Mesodermal cell (in vitro differentiated cells): ENCODE measurements around the gene BRPF1.

Experiments used
- H3K27ac ChIP-seq: 2 replicates; pipeline ENCODE4 v1.7.0; 2013; ENCODE audit warnings: mild to moderate bottlenecking, low read depth, low read length, moderate library complexity; ENCODE audit not compliant: severe bottlenecking
- H3K36me3 ChIP-seq: 2 replicates; pipeline ENCODE4 v1.7.1; 2013; ENCODE audit warnings: mild to moderate bottlenecking, low read length, moderate library complexity; ENCODE audit not compliant: control insufficient read depth, insufficient read depth
- H3K4me1 ChIP-seq: one replicate; pipeline ENCODE4 v1.7.1; 2013; ENCODE audit warnings: mild to moderate bottlenecking, low read length; ENCODE audit not compliant: insufficient read depth, control insufficient read depth, poor library complexity, severe bottlenecking
- H3K4me3 ChIP-seq: 2 replicates; pipeline ENCODE4 v1.7.0; 2013; ENCODE audit warnings: low read length, control low read depth, mild to moderate bottlenecking; ENCODE audit not compliant: insufficient read depth, poor library complexity, severe bottlenecking; ENCODE audit errors: extremely low read depth
- H3K9me3 ChIP-seq: 2 replicates; pipeline ENCODE4 v1.7.1; 2013; ENCODE audit warnings: mild to moderate bottlenecking, low read length, moderate library complexity; ENCODE audit not compliant: control insufficient read depth
- WGBS, 2 experiments: methylation state at CpG; one replicate each; pipeline ENCODE4 v1.1.5; 2013; ENCODE audit warnings: missing lambda C conversion rate in 2 of 2; ENCODE audit not compliant: insufficient coverage in 2 of 2; 5-methylcytosine and 5-hydroxymethylcytosine counted together

BRPF1 gene

GRCh38 chr3:9750556-9751411 lies 19.2 kb downstream of the BRPF1 start:
- peak overlapping the region; percentile 72 for H3K4me3 ChIP-seq
- 66 to 78% methylated on average over 12 to 17 of the region's 17 CpGs for WGBS, 2 experiments
- peaks cover 14% of the 10 kb centered on the region for H3K4me1 ChIP-seq
- H3K9me3 ChIP-seq, result no peaks in the 10 kb centered on the region
- H3K36me3 ChIP-seq, result peaks cover 67% of the 10 kb centered on the region
- H3K27ac ChIP-seq, result peak overlapping the region; percentile 92

- peak overlapping the region; percentile 36 for H3K27ac ChIP-seq
- WGBS, 2 experiments, result 95 to 96% methylated on average over 6 to 7 of the region's 8 CpGs
- H3K9me3 ChIP-seq, result no peaks in the 10 kb centered on the region
These were observed 23.1 kb downstream of the BRPF1 start for GRCh38 chr3:9754678-9755077.

DNA sequence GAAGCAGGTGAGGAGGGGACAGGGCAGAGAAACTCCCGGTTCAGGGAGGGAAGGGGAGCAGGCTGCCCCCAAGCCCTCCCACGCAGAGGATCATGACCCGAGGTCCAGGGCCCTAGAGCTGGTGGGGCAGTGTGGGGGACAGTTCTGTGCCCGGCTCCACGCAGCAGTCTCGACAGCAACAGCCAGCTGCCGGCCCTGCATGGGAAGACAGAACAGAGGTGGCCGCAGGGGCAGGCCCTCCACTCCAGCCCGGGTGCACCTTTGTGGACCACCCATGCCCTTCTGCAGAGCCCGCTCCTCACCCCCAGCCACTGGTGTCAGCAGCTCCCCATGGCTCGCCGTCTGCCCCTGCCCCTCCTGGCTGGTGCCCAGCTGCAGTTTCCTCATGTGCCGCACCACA lies 25.9 kb downstream of the BRPF1 start:
- 93 to 97% methylated on average over 9 of the region's 13 CpGs for WGBS, 2 experiments
- Histone ChIP-seq H3K4me1 (peaks cover 4% of the 10 kb centered on the region), H3K9me3 (no peaks in the 10 kb centered on the region), H3K27ac (no peak overlapping the region), H3K36me3 (peaks cover 76% of the 10 kb centered on the region), H3K4me3 (no peak overlapping the region)

More at GRCh38 chr3:9754678-9755077, 23.1 kb downstream of the BRPF1 start:
- peaks cover 73% of the 10 kb centered on the region for H3K36me3 ChIP-seq
- H3K4me3 ChIP-seq, result no peak overlapping the region
- peaks cover 9% of the 10 kb centered on the region for H3K4me1 ChIP-seq

DNA sequence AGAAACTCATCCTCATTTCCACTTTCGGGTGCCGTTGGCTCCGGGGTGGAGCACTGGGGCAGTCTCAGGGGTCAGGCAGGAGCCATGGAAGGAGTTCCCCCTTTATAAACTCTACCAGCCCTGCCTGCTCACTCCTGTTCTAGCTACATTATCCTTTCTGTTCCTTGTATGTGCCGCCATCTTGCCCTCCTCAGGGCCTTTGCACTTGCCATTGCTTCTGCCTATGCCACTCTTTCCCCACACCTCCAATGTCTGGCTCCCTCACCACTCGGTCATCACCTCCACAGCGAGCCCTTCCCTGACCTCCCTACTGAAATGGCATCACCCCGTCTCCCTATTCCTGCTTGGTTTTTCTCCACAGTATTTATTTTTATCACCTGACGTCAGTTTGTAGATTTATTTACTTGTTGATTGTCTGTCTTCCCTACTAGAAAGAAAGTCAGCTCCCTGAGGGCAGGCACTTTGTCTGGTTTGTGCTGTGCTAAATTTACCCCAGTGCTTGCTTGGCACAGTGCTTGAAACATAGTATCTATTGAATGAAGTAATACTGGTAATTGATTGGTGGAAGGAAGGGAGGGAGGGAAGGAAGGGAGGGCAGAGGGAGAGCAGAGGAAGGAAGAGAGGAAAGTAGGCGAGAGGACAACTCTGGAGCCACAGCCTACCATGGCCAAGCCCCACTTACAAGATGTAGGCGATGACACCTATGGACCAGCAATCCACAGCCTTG lies 29.4 kb downstream of the BRPF1 start:
- 95% methylated on average over 6 to 8 of the region's 10 CpGs for WGBS, 2 experiments
- Histone ChIP-seq H3K9me3 (no peaks in the 10 kb centered on the region), H3K4me3 (no peak overlapping the region), H3K4me1 (no peaks in the 10 kb centered on the region), H3K36me3 (peaks cover 60% of the 10 kb centered on the region), H3K27ac (no peak overlapping the region)

GRCh38 chr3:9761919-9762318 lies 30.4 kb downstream of the BRPF1 start:
- no peak overlapping the region for H3K4me3 ChIP-seq
- peaks cover 50% of the 10 kb centered on the region for H3K36me3 ChIP-seq
- no peaks in the 10 kb centered on the region for H3K4me1 ChIP-seq
- H3K9me3 ChIP-seq, result no peaks in the 10 kb centered on the region
- WGBS, 2 experiments, result 50 to 94% methylated on average over 1 to 5 of the region's 5 CpGs
- no peak overlapping the region for H3K27ac ChIP-seq

DNA sequence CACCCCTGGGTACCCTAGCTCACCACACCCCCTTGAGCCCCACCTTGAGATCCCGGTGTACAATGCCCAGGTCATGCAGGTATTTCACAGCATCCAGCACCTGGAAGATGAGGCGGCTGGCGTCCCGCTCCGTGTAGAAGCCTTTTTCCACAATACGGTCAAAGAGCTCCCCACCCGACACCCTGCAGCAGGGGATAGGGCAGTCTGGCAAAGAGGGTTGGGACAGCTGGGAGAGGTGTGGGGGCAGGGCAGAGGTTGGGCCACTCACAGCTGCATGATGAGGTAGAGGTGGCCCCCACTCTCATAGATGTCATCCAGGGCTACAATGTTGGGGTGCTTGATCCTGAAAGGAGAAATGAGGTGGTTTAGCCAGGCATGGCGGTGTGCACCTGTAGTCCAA lies 31.3 kb downstream of the BRPF1 start:
- Histone ChIP-seq H3K36me3 (peaks cover 40% of the 10 kb centered on the region), H3K4me3 (no peak overlapping the region), H3K4me1 (no peaks in the 10 kb centered on the region), H3K27ac (no peak overlapping the region), H3K9me3 (no peaks in the 10 kb centered on the region)
- 94 to 100% methylated on average over 3 to 7 of the region's 8 CpGs for WGBS, 2 experiments

- H3K4me3 ChIP-seq, result no peak overlapping the region
- H3K9me3 ChIP-seq, result no peaks in the 10 kb centered on the region
- WGBS, 2 experiments, result 58 to 82% methylated on average over 1 to 4 of the region's 4 CpGs
- peaks cover 5% of the 10 kb centered on the region for H3K4me1 ChIP-seq
- H3K27ac ChIP-seq, result no peak overlapping the region
- peaks cover 12% of the 10 kb centered on the region for H3K36me3 ChIP-seq
These were observed 34.3 kb downstream of the BRPF1 start for GRCh38 chr3:9765865-9766264.

- WGBS, 2 experiments, result 92 to 97% methylated on average over 4 to 6 of the region's 7 CpGs
- Histone ChIP-seq H3K4me1 (peaks cover 5% of the 10 kb centered on the region), H3K9me3 (no peaks in the 10 kb centered on the region), H3K4me3 (no peak overlapping the region), H3K36me3 (peaks cover 6% of the 10 kb centered on the region), H3K27ac (no peak overlapping the region)
These were observed 35.9 kb downstream of the BRPF1 start for GRCh38 chr3:9767418-9767817.

- Histone ChIP-seq H3K4me3 (no peak overlapping the region), H3K36me3 (peaks cover 3% of the 10 kb centered on the region), H3K27ac (no peak overlapping the region), H3K4me1 (peaks cover 5% of the 10 kb centered on the region), H3K9me3 (no peaks in the 10 kb centered on the region)
- WGBS, 2 experiments, result 85 to 90% methylated on average over 2 to 6 of the region's 6 CpGs
These were observed 36.7 kb downstream of the BRPF1 start for GRCh38 chr3:9768141-9768775.

- Histone ChIP-seq H3K27ac (no peak overlapping the region), H3K4me3 (peak overlapping the region; percentile 43), H3K4me1 (peaks cover 5% of the 10 kb centered on the region), H3K36me3 (peaks cover under 1% of the 10 kb centered on the region), H3K9me3 (no peaks in the 10 kb centered on the region)
- 92 to 98% methylated on average over 4 to 5 of the region's 5 CpGs for WGBS, 2 experiments
These were observed 37.5 kb downstream of the BRPF1 start for GRCh38 chr3:9769012-9769411.
